ENCODE data around the gene GPATCH2.

GPATCH2 gene

DNA sequence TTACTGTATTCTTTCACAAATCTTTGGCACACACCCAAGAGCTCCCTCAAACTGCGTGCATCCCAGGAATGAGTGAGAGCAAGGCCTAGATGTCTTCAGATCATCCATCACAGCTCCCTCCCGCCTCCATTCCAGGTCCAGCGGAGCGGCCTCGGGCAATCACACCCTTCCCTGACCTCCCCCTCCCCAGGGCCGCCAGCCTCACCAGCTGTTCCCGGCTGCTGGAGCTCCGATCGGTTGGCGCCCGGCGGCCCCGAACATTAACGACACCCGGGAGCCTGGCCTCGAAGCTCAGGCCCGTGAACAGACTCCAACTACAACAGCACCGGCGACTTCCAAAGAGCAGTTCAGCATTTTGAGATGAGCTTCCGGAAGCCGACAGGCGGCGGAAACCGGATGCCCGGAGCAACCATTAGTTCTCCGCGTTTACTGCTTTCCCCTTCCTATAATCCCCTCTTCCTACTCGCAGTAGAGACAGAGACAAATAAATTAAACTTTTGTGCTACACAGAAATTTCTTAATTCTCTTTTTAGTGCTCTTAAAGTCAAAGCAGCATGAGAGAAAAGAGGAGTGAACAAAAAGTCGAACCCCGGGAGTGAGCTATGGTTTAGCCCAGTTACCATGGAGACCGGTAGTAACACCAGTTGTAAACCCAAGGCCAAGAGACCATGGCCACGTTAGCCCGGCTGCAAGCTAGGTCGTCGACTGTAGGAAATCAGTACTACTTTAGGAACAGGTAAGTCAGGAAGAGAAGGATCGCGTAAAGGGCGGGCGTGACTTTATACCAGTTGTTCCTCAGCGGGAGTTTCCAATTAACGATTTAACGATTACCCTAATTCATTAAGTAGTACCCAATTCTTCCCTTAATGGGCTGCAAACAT is at the start of gene GPATCH2, which contains the start of gene SPATA17:
Gene GPATCH2, minus strand, starts transcription at position 380 of the 881 bp plus-strand sequence. Its CDS starts 119 bp downstream, at position 261.
Gene SPATA17, plus strand, starts transcription at position 634 of the 881 bp plus-strand sequence. Its CDS starts 35 bp downstream, at position 669.
- DNase-seq (ENCODE audit: low read depth in 2 of 2) = peak; percentile 70 to 84

DNA sequence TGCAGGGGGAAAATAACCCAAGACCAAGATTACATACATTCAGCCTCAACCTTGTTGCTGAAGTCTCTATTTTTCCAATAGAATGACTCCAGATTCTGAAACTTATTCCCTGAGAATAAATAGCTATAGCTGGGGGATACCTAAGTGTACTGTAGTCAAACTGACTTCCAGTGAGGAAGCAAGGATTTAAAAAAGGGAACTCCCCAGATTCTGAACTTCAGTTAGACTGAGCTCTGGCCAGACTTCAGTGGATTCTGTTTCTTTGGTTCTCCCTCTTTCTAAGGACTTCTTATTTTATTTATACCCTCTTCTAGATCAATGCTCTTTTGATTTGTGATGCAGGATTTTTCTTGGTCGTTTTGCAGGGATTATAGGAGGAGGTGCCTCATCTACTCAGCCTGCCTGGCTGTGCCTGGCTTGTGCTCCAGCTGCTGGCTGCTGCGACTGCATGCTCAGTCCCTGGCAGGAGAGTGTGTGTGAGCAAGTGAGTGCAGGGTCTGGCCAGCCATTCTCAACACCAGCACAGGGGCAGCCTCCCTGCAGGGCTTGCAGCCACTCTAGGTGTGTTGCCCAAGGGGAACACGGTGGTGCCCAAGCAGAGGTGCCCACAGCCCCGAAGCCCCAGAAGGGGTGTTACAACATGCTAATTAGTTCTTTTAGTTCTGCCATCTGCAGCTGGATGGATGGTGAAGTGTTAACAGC is 43.3 kb upstream of the GPATCH2 start:
- no peak for DNase-seq (ENCODE audit: low read depth in 2 of 2)

DNA sequence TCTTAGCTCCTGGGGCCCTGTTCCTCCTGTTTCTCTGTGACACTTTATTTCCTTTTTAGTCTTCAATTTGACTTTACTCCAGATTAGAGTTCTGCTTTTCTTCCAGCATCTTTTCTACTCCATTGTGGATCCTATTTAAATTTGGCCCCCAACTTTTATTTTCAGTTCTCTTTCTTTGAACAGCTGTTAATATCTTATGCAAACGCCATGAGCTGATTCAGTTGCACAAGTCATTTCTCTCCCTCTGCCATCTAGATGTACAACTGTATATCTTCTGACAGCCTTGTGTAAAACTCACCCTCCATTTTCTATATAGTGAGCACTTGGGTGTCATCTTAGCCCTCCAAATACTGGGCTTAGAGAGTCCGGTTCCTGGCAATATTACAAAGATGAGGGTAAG is 42.5 kb upstream of the GPATCH2 start:
- DNase-seq (ENCODE audit: low read depth in 2 of 2) = no peak

DNA sequence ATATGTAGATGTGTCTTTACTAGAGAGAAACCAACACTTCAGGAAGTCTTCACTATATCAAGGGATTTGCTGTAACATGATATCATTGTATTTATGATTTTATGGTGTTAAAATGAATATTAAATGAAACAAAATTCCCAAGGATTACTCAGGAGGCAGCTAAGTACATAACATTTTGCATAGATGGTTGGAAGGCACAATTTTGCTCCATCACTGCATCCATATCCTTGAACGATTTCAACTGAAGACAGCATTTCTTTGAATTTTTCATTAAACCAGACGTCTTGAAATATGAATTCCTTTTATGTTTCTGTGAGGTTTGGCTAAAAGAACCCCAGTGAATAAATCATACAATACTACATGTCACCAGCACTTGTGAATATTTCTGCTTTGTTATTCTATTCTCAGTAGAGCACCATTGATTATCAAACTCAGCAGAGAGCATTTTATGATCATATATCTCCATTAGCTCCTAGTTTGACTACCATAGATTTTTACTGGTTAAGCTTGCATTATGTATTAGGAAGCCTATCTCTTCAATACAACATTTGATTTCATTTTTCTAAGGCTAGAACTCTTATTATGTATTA is 37.6 kb upstream of the GPATCH2 start:
- DNase-seq (ENCODE audit: low read depth in 2 of 2) = no peak

DNA sequence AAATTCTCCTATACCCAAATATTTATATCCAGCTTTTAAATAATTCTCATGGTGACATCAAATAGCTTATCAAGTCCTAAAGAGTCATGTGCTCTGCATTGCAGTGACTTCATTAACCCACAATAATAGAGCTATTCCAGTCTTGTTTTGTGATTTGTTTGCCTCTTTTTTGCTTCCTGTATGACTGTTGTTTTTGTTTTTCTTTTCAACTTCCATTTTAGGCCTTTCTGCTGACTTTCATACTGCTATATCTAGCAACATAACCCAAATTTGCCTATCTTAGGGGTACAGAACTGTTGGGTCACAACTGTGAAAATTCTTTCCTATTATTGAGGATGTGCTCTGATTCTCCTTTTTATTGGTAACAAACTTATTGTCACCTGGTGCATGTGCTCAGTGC is 30.5 kb upstream of the GPATCH2 start:
- DNase-seq (ENCODE audit: low read depth in 2 of 2) = no peak

GRCh38 chr1:217660353-217661062 is 29.6 kb upstream of the GPATCH2 start:
- peak; percentile 29 to 32 for DNase-seq (ENCODE audit: low read depth in 2 of 2)

- no peak for DNase-seq (ENCODE audit: low read depth in 2 of 2)
These were observed 19.8 kb upstream of the GPATCH2 start for GRCh38 chr1:217650674-217651073.

- DNase-seq (ENCODE audit: low read depth in 2 of 2) = no peak
These were observed 16.9 kb upstream of the GPATCH2 start for GRCh38 chr1:217647791-217648190.

- no peak for DNase-seq (ENCODE audit: low read depth in 2 of 2)
These were observed 11.6 kb upstream of the GPATCH2 start for GRCh38 chr1:217642455-217642854.

DNA sequence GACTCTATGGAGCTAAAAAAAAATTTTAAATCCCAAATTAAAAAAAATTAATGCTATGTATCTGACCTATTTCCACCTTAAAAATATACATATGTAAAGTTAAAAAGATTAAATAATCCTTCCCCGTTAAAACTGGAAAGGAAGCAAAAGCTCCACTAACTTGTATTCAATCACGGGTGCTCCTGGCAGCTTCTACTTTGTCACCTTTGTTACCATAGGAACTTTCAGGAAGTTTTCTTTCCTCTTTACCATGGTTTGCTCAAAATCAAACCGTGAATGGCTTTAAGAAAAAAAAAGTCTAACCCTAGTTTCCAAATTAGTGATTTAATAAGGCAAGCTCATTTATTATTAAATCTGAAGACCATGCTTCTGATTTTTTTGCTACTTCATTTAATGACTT is 3.5 kb downstream of the GPATCH2 start:
- no peak for DNase-seq (ENCODE audit: low read depth in 2 of 2)

DNA sequence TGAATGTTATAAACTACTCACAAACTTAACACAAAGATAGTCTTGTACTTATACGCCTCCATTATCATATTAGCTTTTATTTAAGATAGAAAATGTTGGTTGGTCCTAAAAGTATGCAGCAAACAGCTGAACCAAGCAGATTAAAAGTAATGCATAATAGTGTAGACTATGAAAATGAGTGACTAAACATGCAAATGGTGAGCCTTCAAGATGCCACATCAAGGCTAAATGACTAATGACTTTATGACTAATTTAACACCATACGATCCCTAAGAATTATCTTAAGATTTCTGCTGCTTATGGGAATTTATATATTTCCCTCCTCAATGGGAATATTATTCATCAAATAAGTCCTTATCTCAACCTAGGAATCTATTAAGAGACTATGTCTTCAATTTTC is 4.6 kb downstream of the GPATCH2 start:
- DNase-seq (ENCODE audit: low read depth in 2 of 2) = no peak

DNA sequence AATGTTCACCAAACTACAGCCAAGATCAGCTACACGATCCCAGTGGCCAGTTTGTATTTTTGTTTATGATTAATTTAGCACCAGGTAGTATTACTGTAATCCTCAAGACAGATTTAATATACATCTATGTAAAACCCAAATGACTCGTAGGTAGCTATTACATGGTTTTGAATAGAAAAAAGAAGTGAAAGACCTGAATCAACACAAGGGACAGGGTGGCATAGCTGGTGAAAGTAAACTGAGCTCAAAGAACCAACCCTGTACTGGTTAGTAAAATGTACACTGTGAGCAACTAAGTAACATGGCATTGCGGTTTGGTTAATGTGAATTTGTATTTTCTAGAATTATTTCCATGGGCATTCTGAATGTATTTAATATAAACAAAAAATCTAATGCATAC is 8.8 kb downstream of the GPATCH2 start:
- no peak for DNase-seq (ENCODE audit: low read depth in 2 of 2)

DNA sequence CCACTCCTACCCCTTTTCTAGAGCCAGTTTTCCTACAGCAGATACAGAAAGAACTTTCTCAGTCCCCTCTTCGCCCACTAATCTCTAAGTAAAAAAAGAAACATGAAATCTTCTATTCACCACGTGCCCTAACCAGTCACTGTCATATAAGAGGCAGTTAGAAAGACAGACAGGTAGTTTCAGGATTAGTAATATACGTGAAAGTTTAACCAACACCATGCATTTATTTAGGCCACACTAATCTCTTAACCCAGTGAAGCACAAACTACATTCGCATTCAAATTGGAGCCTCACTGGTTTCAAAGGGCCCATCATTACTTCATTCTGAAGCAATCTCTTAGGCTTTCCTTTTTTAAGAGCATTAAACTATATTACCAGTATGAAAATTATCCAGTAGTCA is 10.1 kb downstream of the GPATCH2 start:
- DNase-seq (ENCODE audit: low read depth in 2 of 2) = no peak

DNA sequence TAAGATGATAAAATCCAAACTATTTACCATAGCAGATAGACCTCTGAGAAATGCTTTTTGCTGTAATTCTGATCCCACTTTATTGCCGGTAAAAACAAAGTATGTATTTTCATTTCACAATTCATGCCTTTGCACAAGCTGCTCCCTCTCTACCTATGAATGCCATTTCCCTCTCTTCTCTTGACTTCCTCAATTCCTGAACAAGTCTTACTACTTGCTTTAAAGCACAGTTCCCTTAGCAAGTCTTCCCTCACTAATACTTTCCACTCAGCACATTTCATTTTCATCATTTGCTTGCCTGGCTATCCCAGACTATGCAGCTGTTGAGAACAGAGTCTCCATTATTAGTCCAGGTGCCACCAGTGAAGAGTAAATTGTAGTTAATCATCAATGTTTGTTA is 13.8 kb downstream of the GPATCH2 start:
- no peak for DNase-seq (ENCODE audit: low read depth in 2 of 2)

GRCh38 chr1:217614200-217614712 is 16.6 kb downstream of the GPATCH2 start:
- DNase-seq (ENCODE audit: low read depth in 2 of 2) = no peak

DNA sequence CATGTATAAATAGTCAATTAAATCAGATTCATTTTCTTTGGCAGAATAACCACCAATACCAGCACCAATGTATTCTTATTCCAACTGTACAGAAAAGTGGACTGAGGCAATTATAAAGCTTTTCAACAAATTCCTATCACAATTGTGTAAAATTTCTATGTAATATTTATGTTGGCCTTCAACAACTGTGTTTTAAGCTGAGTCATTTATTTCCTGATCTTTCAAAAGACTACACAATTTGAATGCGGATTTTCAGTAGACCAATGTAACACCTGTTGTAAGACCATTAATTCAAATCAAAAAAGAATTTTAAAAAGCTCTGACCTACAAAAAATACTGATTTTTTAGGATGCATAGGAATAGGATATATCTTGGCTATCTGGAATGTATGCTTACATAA is 25.5 kb downstream of the GPATCH2 start:
- DNase-seq (ENCODE audit: low read depth in 2 of 2) = no peak

- DNase-seq (ENCODE audit: low read depth in 2 of 2) = no peak
These were observed 28.5 kb downstream of the GPATCH2 start for GRCh38 chr1:217602380-217602779.

- DNase-seq (ENCODE audit: low read depth in 2 of 2) = no peak
These were observed 31.7 kb downstream of the GPATCH2 start for GRCh38 chr1:217599154-217599553.

DNA sequence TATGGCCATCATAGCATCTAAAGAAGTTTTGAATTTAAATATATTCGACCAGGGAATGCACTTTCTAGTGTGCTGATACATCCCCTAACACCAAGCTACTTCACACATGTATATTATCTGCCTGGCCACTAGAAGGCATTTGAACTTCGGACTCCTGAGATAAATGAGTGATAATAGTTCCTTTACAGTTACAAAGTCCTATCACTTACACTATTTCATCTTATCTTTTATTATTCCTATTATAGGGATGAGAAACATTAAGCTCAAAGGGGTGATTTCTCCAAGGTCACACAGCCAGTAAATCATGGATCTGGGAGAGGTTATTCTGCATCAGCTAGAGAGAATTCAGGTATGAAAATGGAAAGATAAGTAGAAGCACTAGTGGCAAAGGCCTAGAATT is 40.3 kb downstream of the GPATCH2 start:
- DNase-seq (ENCODE audit: low read depth in 2 of 2) = no peak

DNA sequence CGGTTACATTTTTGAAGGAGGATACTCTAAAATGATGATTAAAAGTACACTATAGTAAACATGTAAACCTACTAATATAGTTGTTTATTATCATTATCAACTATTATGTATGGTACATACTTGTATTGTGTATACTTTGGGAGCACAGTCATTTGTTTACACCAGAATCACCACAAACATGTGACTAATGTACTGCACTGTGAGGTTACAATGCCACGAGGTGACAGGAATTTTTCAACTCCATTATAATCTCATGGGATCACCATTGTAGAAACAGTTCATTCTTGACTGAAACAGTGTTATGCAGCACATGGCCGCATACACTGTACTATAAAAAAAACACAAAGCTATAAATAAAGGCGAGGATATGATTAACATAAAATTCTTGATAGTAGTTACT is 44.3 kb downstream of the GPATCH2 start:
- no peak for DNase-seq (ENCODE audit: low read depth in 2 of 2)

GRCh38 chr1:217585577-217585976 is 45.3 kb downstream of the GPATCH2 start:
- DNase-seq (ENCODE audit: low read depth in 2 of 2) = no peak
